ENCODE measurements around the gene ANXA9. TPM values are rescaled to one million over a fixed set of nuclear protein-coding genes. Genes with fewer than 3 reads are reported as not detected.

The ANXA9 gene
- polyA plus RNA-seq, 10 donors, result 2.3 to 4.5 (median 2.5) TPM

DNA sequence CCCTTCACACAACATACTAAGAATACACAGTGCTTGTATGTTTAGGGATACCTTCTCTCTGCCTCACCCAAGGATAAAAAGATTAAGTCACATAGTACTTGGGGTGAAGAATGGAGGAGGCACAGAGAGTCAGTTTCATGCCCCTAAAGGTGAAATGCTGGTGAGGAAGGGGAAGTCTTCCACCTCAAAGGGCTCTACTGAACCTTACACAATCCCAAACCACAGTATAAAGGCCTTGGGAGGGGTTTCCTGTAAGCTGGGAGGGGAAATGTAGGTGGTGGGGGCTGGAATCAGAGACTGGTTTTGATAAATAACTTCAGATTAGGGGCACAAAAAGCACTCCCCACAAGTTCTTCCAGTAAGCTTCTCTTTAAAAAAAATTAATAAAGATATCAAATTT, 21.1 kb downstream of the ANXA9 start:
- DNase-seq, result no peak

DNA sequence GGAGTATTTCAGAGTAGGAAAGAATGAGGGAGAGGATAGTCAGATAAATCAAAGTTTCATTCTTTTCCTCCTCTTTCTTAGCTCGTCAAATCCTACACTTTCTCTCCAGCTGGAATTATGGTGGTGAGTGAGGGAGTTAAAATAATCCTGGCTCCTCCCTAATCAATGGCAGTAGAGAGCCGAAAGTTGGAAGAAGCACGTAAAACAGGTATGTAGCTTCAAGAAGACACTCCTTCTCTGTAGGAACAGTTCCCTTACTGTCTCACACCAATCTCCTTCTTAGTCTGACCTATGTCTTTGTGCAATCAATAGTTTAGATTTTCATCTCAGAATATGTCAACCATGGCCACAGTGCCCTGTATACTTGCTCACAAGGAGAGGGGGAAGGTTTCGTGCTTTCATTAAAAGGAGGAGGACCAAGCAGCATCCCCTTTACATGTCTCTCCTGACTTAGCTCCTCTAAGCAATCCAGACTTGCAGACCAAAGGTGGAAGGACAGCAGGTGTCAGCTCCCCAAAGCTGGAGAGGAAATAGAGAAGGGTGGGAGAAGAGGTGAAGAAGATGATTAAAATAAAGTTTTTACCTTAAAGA, 23.7 kb downstream of the ANXA9 start:
- peak in 1 of 3 donors; percentile 60 for DNase-seq

DNA sequence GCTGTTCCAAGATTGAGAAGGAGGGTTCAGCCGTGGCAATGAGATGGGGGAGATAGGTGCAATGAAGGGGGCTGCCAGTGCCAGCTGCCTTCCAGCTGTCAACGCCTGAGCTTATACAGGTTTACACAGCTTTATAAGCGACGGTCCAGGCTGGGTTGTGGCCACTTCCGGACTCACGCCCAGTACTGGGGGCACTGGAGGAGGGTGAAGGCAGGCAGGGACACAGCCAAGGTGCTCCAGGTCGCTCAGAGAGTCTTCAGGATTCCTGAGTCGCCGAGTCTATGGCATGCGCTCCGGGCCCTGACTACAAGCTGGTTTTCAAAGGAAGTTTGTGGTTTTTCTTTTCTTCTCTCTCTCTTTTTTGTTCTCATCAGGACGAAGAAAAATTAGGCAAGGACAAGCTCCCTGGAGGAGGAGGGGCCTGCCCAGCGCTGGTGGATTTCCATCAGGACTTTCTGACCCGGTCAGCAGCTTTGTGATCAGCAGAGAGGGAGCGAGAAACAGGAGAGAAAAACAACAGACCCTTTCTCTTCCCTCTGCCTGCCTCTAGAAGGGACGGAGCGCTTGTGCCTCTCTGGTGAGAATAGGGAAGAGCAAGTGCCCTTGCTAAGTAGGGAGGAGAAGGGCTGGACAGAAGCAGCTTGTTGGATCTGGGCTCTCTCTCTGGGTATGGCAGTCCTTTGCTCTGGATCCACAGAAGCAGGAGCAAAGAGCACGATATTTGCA, 24.4 kb downstream of the ANXA9 start, which contains the start of gene MINDY1:
Gene MINDY1, minus strand, starts transcription at position 576 of the 726 bp plus-strand sequence. CDS start 4,285 bp downstream, outside the sequence.
- peak; percentile 85 to 92 (median 85) for DNase-seq

DNA sequence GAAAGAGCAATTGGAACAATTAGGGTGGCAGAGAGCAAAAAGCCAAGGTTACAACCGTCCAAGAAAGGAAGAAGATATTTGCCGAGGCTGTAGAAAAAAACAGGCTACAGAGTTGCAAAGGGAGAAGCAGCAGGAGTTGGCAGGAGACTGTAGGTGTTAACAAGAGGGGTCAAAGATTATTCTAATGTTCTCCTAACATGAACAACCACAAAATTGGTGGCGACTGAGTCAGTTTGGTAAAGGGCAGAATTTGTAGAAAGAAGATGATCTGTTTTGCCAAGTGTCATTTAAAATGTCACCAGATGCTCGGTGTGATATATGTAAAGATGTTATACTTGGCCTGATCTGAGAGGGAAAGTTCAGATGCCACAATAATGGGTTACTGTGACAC, 25.8 kb downstream of the ANXA9 start:
- DNase-seq, result no peak

DNA sequence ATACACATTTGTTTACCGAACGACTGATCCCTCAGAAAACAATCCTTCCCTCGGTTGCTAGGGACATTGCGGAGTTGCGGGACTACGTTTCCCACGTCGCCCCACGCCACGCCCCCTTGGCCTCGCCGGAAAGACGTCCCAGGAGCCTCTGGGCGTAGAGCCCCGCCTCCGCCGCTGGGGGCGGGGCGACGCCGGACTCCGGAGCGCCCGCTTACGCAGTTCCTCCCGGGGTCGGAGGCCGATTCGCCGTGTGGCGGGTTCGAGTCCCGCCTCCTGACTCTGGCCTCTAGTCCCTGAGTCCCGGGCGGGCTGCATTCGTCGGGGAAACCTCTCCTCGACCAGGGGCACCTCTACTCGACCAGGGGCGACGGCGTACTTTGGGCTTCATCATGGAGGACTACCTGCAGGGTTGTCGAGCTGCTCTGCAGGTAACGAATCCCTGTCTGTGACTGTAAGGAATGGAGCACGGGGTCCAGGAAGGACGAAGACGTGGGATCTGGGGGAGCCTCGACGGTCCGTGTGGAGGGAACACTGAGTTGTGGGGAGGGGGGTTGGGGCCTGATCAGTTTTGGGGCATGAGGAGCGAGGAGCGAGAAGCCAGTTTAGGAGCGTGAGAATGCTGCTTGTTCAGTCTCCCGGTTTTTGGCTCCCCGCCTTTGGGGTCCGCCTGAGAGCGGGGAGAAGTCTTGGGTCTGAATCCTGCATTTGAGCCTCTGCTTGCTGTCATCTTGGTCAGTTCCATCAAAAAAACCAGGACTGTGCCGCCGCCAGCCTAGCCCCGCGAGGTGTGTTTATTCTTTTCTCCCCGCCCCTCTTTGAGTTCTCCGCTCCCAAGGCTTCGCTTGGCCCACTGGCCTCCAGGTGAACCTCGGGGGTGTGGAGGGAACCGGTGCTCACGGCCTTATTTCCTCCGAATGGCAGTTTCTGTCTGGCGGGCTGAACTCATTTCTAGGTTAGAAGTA, 26.4 kb downstream of the ANXA9 start, which contains the start of gene PRUNE1:
Gene PRUNE1, plus strand, starts transcription at position 206 of the 962 bp plus-strand sequence. Its CDS starts 184 bp downstream, at position 390.
- peak; percentile 96 to 99 (median 99) for DNase-seq

DNA sequence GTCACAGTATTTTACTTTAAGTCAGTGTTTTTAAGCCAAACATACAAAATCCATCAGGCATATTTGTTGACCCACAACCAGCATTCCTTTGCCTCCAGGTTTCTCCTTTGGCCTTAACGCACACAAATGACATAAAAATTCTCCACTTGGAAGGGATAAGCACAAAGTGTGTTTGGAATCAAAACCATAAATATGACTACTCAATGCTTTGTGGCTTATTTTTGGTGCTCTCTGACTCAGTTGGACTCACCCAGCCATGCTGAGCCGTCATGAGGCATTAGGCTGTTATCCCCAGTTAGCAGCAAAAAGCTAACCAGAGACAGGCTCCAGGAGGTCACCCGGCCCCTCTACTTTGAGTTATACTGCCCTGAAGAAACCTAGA, 27.1 kb downstream of the ANXA9 start:
- DNase-seq, result no peak

DNA sequence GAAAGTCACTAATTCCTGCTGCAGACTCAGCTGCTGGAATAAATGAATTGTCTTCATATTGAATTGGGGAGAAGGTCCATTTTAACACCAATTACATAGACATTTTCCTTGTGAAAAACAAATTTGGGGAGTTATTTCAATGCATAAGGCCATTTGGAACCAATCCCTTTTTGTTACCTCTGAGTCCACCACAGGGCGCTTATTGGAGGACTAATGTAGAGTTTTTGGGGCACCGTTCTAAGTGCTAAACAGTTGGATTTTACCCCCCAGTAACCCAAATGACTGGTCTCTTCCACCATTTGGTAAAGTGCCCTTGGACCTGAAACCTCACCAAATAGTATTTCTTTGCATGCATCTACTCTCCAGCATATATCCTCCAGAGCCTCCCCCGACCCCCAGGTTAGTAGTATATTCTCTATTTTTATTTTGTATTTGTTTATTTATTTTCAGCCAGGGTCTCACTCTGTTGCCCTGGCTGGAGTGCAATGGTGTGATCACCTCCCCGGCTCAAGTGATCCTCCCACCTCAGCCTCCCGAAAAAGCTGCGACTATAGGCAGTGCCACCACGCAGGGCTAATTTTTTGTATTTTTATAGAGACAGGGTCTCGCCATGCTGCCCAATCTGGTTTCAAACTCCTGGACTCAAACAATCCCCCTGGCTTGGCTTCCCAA, 27.7 kb downstream of the ANXA9 start:
- no peak for DNase-seq

DNA sequence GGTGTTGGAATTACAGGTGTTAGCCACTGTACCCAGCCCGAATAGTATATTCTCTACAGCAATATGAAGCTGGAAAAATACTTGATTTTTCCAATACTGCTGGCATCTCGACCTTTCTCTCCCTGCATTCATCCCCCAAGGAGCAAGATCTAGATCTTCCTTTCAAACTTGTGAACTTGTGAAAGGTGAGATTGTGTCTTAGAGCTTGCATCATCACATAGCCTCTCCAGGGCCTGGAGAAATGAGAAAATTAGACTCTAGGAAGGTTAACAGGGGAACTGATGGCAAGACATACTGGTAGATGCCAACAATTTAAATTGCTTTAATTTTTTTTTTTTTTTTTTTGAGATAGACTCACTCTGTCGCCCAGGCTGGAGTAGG, 28.2 kb downstream of the ANXA9 start:
- DNase-seq, result no peak

DNA sequence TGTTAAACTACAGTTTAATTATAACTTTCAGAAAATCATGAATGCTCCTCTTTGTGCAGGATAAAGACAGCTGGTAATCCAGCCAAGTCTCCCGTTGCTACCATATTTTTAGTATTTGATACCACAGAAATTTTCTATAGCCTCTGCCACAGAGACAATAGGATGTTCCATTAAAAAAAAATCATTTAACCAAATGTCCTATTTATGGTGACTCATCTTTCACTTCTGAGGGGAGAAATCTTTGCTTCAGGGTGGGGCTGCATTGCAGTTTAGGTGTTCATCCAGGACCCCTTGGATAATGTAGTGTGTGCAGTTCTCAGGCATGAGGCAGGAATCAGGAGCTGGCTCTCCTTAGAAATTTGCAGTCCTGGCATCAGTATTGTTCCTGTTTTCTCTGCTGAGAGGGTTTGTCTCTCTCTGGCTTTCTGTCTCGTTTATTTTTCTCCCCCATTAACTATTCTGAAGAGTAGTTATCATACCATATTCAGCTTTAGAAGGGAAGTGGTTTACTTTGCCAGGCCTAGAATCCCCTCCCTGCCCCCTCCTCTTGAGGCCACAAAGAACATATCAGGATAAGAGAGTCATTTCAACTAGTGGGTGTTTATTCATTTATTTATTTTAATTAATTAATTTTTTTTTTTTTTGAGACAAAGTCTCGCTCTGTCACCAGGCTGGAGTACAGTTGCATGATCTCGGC, 29.2 kb downstream of the ANXA9 start:
- DNase-seq, result no peak

DNA sequence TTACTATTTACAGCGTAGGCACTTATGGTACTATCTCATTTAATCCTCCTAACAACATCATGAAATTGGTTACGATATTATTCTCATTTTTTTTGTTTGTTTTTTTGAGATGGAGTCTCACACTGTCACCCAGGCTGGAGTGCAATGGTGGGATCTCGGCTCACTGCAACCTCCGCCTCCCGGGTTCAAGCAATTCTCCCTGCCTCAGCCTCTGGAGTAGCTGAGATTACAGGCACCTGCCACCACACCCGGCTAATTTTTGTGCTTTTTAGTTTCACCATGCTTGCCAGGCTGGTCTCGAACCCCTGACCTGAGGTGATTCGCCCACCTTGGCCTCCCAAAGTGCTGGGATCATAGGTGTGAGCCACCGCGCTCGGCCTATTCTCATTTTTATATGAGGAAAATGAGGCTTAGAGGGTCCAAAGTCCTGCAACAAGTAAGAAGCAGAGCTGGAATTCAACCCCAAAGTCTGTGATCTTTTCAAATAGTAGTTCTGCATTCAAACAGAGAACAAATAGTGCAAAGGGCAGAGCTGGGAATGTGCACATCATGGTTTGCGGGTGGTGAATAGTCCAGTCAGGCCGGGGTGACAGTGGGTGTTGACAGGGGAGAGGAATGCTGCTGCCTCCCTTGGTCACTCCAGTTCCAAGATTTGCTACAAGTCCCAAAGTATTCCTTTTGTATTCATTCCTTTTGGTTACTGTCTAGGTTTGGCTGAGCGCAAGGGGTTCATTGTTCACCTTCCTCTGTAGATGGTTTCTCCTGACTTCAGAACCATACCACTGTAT, 30.8 kb downstream of the ANXA9 start:
- DNase-seq, result no peak

DNA sequence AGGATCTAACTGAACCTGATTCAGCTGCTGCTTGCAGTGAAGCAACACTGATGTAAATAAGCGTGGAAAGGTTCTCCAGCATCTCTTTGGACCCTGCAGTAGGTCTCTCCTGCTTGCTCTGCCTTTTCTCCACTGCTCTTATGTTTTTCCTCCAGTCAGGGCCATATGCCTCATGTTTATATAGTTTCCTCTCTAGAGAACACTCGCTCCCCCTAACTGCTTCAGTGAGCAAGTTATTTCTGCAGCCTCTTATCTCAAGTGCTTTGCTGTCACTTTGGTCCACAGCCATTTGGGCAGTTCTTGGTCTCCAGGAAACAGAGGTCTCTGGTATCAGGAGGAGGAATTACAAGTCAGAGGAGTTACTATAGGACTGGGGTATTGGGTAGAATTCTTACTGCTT, 31.4 kb downstream of the ANXA9 start:
- no peak for DNase-seq

DNA sequence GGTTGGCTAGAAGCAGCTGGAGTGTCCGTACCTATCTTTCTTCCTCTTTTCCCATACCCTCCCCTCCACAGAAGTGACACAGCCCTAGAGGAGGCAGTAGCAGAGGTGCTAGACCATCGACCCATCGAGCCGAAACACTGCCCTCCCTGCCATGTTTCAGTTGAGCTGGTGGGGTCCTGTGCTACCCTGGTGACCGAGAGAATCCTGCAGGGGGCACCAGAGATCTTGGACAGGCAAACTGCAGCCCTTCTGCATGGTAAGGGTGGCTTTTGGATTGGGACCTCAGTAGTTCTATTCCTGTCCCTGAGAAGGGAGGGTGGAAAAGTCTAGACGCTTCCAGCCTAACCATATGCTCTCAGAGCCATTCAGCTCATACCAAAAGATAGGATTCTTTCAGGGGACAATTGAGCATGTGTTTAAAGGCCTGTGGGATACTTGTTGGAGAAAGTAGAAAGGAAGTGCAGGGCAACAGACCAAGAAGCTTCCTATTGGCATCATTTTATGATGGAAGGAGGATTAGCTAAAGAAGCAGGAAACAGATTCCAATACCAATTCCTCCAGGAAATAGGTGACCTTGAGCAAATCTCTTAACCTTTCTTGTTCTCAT, 42.6 kb downstream of the ANXA9 start:
- DNase-seq, result peak; percentile 61 to 75 (median 68)

DNA sequence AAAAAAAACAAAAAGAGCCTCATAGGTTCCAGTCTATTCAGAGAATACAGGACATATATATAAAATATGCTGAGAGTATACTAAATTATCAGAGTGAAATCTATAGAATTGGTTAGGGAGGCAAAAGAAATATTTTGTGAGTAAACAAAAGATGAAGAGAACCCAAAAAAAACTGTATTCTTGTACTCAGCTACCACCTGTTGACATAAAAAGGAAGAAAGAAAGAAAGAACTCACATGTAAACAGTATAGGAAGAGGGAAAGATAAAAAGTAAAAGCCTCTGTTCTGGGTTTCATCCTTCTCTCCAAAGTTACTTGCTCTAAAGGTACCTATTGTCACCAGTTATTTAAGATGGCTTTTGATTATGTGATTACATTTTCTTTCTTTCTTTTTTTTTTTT, 44.4 kb downstream of the ANXA9 start:
- no peak for DNase-seq

DNA sequence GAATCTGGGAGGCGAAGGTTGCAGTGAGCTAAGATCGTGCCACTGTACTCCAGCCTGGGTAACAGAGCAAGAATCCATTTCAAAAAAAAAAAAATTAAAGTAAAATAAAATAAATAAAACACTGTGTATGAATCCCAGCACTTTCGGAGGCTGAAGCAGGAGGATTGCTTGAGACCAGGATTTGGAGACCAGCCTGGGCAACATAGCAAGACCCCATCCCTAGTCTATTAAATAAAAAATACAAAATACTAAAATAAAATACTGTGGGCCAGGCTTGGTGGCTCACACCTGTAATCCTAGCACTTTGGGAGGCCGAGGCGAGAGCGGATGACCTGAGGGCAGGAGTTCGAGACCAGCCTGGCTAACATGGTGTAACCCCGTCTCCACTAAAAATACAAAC, 50.1 kb downstream of the ANXA9 start:
- no peak for DNase-seq

DNA sequence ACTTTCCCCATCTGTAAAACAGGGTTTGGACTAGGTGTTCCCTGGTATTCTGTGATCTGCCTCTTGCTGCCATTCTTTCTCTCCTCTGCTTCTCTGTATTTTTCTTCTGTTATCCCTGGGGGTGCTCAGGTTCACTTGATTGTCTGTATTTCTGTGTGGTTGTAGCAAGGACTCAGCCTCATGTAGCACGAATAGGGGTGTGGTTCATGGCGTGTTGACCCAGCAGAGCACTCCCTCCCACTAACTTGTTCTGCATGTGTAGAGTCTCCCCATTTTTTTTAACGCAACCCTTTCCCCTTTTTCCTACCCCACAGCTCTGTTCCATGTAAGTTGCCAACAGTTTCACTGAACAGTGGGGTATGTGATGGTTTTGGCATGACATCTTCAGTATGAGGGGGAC, 53.1 kb downstream of the ANXA9 start:
- no peak for DNase-seq

DNA sequence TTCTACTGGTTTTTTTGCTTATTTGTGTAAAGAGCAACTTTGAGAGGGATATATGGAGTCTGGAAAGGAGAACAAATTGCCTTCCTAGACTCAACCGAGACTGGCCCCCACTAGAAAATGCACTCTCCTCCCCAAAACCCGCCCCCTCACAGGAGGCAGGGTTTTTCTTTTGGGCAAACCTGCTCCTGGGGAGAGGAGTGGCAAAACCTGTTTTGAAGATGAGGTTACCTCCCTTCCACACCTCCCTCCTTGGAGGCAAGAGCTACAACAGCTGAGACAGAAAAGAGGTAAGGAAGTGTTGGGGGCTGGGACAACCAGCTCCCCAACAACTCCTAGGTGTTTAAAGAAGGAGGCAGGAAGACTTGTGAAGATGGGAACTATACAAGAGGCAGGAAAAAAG, 54.3 kb downstream of the ANXA9 start, which contains the start of gene BNIPL:
Gene BNIPL, plus strand, starts transcription at position 231 of the 400 bp plus-strand sequence. Its CDS starts 140 bp downstream, at position 371.
- DNase-seq, result no peak

DNA sequence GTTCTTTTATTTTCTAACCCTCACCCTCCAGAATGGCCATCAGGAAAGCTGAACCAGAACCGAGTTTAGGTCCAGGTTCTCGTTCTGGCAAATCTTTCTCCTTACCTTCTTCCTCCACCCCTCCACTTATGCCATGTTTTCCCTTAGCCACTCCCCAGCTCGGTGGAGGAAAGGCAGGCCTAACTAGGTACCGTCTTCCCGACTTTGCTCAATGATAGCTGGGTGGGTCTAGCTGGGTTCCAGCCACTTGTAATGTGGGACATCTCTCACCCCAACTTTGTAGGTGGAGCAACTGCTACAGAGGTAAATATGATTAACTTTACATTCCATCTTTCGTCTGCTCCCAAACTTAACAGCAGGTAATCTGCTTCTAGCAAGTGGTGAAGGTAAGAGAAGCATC, 54.9 kb downstream of the ANXA9 start:
- DNase-seq, result no peak

DNA sequence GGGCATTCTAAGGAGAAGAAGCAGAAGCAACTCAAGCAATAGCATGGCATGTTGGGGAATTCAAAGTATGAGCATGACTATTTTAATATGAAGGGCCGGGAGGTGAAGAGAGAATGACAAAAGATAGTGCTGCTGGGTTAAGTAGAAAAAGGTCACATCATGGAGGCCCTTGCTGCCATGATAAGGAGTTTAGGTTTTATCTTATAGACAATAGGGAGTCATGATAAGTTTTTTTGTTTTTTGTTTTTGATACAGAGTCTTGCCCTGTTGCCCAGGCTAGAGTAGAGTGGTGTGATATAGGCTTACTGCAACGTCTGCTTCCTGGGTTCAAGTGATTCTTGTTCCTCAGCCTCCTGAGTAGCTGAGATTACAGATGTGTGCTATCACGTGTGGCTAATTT, 57.4 kb downstream of the ANXA9 start:
- no peak for DNase-seq

DNA sequence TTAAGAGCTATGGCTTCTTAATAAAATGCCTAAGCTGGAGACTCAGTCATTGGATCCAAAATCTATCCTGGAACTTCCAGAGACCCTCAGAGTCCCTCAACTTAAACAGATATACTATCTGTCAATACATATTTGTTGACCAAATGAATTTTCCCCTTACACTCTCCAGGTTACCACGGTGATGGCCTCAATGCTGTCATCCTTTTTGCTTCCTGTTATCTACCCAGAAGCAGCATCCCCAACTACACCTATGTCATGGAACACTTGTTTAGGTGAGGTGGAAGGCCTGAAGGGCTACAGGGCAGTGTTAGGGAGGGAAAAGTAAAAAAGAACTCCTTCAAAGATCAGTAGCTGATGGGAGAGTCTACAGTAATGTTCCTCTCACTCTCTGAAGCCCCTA, 61.1 kb downstream of the ANXA9 start:
- DNase-seq, result no peak
